ENCODE measurements around the gene ERFL.
A peak's percentile ranks its signal among the peaks of the same experiment; 100 is the strongest.

Gene ERFL

GRCh38 chr19:41959056-41960053, 31.1 kb upstream of the ERFL start, which contains the start of gene RABAC1 (continued):
- TF ChIP-seq PRDM4 (tag by site-specific recombination; IDR thresholded peaks at IDR 0.05) = peak; percentile 27; the same call in 1 of the 2 replicates
- no peak for TF ChIP-seq ZNF514 (tag by site-specific recombination; IDR thresholded peaks at IDR 0.05)
- no peak for TF ChIP-seq ZNF621 (tag by site-specific recombination; IDR thresholded peaks at IDR 0.05)
- no peak for TF ChIP-seq ZNF155 (tag by site-specific recombination; IDR thresholded peaks at IDR 0.05)
- TF ChIP-seq SCRT2 (tag by site-specific recombination; IDR thresholded peaks at IDR 0.05) = no peak
- TF ChIP-seq ZSCAN30 (tag by site-specific recombination; IDR thresholded peaks at IDR 0.05) = peak; percentile 10; the same call in 1 of the 2 replicates
- TF ChIP-seq ZNF223 (tag by site-specific recombination; IDR thresholded peaks at IDR 0.05) = no peak
- TF ChIP-seq, protein P1, sequence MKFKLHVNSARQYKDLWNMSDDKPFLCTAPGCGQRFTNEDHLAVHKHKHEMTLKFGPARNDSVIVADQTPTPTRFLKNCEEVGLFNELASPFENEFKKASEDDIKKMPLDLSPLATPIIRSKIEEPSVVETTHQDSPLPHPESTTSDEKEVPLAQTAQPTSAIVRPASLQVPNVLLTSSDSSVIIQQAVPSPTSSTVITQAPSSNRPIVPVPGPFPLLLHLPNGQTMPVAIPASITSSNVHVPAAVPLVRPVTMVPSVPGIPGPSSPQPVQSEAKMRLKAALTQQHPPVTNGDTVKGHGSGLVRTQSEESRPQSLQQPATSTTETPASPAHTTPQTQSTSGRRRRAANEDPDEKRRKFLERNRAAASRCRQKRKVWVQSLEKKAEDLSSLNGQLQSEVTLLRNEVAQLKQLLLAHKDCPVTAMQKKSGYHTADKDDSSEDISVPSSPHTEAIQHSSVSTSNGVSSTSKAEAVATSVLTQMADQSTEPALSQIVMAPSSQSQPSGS (tag by site-specific recombination; IDR thresholded peaks at IDR 0.05; ENCODE audit: low read depth) = no peak
- TF ChIP-seq, protein P2, sequence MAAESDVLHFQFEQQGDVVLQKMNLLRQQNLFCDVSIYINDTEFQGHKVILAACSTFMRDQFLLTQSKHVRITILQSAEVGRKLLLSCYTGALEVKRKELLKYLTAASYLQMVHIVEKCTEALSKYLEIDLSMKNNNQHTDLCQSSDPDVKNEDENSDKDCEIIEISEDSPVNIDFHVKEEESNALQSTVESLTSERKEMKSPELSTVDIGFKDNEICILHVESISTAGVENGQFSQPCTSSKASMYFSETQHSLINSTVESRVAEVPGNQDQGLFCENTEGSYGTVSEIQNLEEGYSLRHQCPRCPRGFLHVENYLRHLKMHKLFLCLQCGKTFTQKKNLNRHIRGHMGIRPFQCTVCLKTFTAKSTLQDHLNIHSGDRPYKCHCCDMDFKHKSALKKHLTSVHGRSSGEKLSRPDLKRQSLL (tag by site-specific recombination; IDR thresholded peaks at IDR 0.05) = no peak; the same call in 1 of the 2 replicates
- no peak for TF ChIP-seq ZSCAN23 (tag by site-specific recombination; IDR thresholded peaks at IDR 0.05)
- TF ChIP-seq ZNF776 (tag by site-specific recombination; IDR thresholded peaks at IDR 0.05; ENCODE audit: borderline replicate concordance) = no peak
- no peak for TF ChIP-seq ZNF548 (tag by site-specific recombination; IDR thresholded peaks at IDR 0.05)
- no peak for TF ChIP-seq ZNF266 (tag by site-specific recombination; IDR thresholded peaks at IDR 0.05; ENCODE audit: low read depth)
- TF ChIP-seq, protein P3, sequence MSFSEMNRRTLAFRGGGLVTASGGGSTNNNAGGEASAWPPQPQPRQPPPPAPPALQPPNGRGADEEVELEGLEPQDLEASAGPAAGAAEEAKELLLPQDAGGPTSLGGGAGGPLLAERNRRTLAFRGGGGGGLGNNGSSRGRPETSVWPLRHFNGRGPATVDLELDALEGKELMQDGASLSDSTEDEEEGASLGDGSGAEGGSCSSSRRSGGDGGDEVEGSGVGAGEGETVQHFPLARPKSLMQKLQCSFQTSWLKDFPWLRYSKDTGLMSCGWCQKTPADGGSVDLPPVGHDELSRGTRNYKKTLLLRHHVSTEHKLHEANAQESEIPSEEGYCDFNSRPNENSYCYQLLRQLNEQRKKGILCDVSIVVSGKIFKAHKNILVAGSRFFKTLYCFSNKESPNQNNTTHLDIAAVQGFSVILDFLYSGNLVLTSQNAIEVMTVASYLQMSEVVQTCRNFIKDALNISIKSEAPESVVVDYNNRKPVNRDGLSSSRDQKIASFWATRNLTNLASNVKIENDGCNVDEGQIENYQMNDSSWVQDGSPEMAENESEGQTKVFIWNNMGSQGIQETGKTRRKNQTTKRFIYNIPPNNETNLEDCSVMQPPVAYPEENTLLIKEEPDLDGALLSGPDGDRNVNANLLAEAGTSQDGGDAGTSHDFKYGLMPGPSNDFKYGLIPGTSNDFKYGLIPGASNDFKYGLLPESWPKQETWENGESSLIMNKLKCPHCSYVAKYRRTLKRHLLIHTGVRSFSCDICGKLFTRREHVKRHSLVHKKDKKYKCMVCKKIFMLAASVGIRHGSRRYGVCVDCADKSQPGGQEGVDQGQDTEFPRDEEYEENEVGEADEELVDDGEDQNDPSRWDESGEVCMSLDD (tag by site-specific recombination; IDR thresholded peaks at IDR 0.05) = 0 out of 2 replicates have a peak, but pooled peaks have one; percentile 15
- TF ChIP-seq ZNF837 (tag by site-specific recombination; IDR thresholded peaks at IDR 0.05) = no peak
- TF ChIP-seq ZNF664 (tag by site-specific recombination; IDR thresholded peaks at IDR 0.05) = 0 out of 2 replicates have a peak, but pooled peaks have one; percentile 16
- TF ChIP-seq ZBTB48 (tag by site-specific recombination; IDR thresholded peaks at IDR 0.05) = peak; percentile 42; the same call in 1 of the 2 replicates
- TF ChIP-seq ZNF311 (tag by site-specific recombination; IDR thresholded peaks at IDR 0.05; ENCODE audit: borderline replicate concordance) = no peak
- no peak; the same call in 1 of the 2 replicates for TF ChIP-seq ZFP37 (tag by site-specific recombination; IDR thresholded peaks at IDR 0.05)
- no peak for TF ChIP-seq ZNF777 (tag by site-specific recombination; IDR thresholded peaks at IDR 0.05; ENCODE audit: borderline replicate concordance)
- peak; percentile 55; the same call in 1 of the 2 replicates for TF ChIP-seq ZNF394 (tag by site-specific recombination; IDR thresholded peaks at IDR 0.05; ENCODE audit: borderline replicate concordance)
- TF ChIP-seq ZNF76 (tag by site-specific recombination; IDR thresholded peaks at IDR 0.05; ENCODE audit: borderline replicate concordance, low read depth) = peak; percentile 99
- TF ChIP-seq ZNF350 (tag by site-specific recombination; IDR thresholded peaks at IDR 0.05) = no peak
- TF ChIP-seq KLF8 (tag by site-specific recombination; IDR thresholded peaks at IDR 0.05) = peak; percentile 99
- TF ChIP-seq FEZF1 (tag by site-specific recombination; IDR thresholded peaks at IDR 0.05) = no peak
- no peak for TF ChIP-seq ZNF23 (tag by site-specific recombination; IDR thresholded peaks at IDR 0.05; ENCODE audit: borderline replicate concordance)
- no peak for TF ChIP-seq ZNF791 (tag by site-specific recombination; IDR thresholded peaks at IDR 0.05)
- no peak for TF ChIP-seq ZNF184 (tag by site-specific recombination; IDR thresholded peaks at IDR 0.05)
- TF ChIP-seq GFI1B (tag by site-specific recombination; IDR thresholded peaks at IDR 0.05) = no peak
- no peak for TF ChIP-seq ZNF707 (tag by site-specific recombination; IDR thresholded peaks at IDR 0.05)
- no peak for TF ChIP-seq ZNF292 (tag by site-specific recombination; IDR thresholded peaks at IDR 0.05; ENCODE audit: borderline replicate concordance, low read depth)
- no peak for TF ChIP-seq BCL11B (tag by site-specific recombination; IDR thresholded peaks at IDR 0.05; ENCODE audit: low read depth)
- no peak for TF ChIP-seq ZNF48 (tag by site-specific recombination; IDR thresholded peaks at IDR 0.05)
